HG02759 (cell line): ENCODE measurements around the gene SDHAF1.
"Not testable (repeated sequence)": the region's sequence is repeated elsewhere in the genome, so short reads cannot be mapped to it uniquely, and the experiment has no call there.

Experiments used
- ATAC-seq: cut with Tn5 transposase; IDR thresholded peaks from one replicate; pipeline ENCODE4 v1.9.1; 2021; ENCODE audit warnings: mild to moderate bottlenecking, moderate library complexity; ENCODE audit not compliant: unreplicated experiment

The SDHAF1 gene, protein sequence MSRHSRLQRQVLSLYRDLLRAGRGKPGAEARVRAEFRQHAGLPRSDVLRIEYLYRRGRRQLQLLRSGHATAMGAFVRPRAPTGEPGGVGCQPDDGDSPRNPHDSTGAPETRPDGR

DNA sequence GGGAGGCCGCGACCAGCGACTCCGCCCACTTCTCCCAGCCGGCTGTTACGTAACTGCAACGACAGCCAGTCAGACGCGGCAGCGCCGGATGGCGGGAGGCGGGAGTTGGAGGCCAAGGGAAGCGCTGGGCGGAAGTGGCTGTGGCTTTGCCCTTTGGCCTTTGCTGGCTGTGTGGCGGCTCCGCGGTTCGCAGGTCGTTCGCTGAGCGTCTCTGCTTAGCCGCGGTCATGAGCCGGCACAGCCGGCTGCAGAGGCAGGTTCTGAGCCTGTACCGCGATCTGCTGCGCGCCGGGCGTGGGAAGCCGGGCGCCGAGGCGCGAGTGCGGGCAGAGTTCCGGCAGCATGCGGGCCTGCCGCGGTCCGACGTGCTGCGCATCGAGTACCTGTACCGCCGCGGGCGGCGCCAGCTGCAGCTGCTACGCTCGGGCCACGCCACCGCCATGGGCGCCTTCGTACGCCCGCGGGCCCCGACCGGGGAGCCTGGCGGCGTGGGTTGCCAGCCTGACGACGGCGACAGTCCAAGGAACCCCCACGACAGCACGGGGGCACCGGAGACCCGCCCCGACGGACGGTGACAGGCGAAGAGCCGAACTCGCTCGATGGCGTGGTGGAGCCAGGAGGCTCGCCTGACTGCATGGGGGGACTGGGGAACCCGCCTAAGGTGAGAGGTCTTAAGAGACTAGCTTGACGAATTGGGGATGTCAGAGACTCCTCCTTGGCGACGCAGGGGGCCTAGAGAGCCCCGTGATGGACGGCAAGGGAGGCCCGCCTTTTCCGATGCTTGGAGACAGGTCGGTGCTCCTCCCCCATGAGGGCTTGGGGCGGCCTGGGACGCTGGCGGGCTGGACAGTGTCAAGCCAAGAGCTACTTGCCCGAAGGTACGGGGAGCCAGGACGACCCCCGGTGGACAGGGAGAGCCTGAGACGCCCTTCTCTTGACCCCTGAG lies at the start of gene SDHAF1:
TSS of gene SDHAF1 (plus strand) at position 141 of the 946 bp plus-strand sequence. CDS start at position 228, 87 bp downstream.
- peak; percentile 87 for ATAC-seq

DNA sequence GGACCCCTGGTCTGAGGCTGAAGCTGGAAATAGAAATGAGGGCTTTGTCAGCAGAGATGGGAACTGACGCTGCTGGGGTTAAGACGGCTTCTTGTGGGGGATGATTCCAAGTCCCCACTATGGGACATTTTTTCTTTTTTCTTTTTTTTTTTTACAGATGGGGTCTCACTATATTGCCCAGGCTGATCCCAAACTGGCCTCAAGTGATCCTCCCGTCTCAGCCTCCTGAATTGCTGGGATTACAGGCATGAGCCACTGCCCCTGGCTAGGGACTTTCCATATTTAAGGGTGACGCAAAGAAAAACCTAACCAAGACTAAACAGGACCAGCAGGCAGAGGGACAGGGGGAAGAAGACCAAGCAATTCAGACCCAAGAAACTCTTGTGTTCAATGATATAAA lies 48.8 kb upstream of the SDHAF1 start:
- no peak for ATAC-seq

DNA sequence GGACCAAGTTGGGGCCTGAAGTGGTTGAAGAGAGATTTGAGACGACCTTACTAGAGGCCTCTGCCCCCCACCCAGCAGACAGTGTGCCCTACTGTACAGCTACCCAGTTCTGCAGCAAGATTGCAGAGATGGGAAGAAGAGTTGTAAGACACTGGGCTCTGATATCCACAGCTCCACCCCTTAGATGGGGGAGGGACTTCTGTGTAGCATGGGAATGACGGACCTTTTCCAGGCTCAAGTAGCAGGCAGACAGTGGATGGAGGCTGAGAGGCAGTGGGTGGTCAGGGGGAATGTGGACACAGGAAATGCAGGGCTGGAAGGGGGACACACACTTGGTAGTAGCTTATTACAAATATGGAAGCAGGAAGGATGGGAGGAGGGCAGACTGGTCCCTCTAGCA lies 45.9 kb upstream of the SDHAF1 start:
- ATAC-seq, result no peak

GRCh38 chr19:35955881-35956634 lies 38.9 kb upstream of the SDHAF1 start:
- no peak for ATAC-seq

- not testable (repeated sequence) for ATAC-seq
Observed at GRCh38 chr19:35957411-35957810, 37.6 kb upstream of the SDHAF1 start.

GRCh38 chr19:35958660-35959039 lies 36.3 kb upstream of the SDHAF1 start:
- ATAC-seq, result no peak

DNA sequence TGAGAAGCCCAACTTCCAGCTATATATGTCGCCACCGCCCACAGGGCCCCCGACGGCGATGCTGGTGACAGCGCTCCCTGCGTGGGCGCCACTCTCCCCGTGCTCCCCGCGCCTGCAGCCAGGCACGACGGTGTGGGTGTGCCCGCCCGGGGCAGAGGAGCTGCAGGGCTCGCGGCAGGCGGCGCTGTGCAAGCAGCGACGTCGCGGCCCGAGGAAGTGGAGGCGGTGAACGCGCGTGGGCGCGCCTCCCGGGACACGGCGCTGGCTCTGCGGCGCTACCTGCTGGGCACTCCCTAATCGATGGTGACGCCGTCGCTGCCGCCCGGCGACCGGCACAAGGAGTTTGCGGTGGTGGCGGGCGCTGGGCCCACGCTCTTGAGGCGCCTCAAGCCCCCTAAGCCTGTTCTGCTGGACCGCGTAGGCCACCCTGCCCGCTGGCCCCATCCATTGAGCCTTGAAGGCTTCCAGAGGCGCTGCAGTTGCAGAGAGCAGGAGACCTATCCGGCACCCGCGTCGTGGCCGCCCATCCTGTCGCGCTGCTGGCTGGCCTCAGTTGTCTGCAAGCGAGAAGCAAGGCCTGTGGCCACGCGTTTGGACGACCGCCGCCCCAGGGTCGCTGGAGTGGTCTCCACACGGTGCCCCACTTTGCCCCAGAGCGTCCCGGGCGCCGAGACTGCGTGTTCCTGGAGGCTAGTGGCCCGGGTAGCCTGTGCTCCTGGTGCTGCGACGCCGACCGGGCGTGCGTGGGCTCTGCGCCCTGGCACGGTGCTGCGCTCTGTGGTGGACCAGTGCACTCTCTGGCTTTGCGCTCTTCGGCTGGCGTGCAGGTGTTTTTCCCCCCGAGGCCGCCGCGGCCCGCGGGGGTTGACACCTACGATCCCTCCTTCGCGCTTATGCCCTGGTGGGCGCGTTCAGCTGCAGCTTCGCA lies 35.7 kb upstream of the SDHAF1 start:
- no peak for ATAC-seq

GRCh38 chr19:35959968-35960320 lies 35.0 kb upstream of the SDHAF1 start:
- ATAC-seq, result no peak

DNA sequence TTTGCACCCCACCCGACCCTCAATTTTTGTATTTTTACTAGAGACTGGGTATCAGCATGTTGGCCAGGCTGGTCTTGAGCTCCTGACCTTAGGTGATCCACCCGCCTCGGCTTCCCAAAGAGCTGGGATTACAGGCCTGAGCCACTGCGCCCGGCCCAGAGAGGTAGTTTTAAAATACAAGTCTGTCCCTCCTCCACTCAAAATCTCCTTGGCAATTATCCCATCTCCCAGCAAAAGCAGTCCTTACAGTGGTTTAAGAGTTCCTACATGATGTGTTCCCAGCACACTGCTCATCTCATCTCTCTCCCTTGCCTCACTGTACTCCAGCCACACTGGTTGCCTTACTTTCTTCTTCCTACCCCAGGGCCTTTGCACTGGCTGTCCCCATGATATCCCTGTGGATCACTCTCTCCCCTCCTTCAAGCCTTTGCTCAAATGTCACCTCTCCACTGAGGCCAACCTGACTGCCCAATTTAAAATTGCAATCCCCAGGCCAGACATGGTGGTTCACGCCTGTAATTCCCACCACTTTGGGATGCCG lies 34.5 kb upstream of the SDHAF1 start:
- no peak for ATAC-seq

GRCh38 chr19:35963514-35963913 lies 31.5 kb upstream of the SDHAF1 start:
- ATAC-seq, result no peak

GRCh38 chr19:35966771-35967170 lies 28.2 kb upstream of the SDHAF1 start:
- no peak for ATAC-seq

DNA sequence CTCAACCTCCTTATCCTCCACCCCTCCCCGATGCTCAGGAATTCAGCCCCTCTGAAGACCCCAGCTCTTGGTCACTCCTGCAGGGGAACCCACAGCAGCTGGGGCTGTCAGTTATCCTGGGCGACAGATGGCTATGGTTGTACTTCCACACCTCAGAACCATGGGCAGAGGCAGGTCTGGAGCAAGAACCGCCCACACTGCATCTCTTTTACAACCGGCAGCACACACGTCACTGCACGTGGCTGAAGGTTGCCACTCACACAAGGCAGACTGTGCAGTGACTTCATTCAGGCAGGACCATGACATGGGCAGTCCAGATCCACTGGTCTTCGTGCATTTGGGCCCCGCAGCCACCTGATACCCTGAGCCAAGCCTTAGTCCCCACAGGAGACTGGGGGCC lies 21.5 kb upstream of the SDHAF1 start:
- ATAC-seq, result no peak

DNA sequence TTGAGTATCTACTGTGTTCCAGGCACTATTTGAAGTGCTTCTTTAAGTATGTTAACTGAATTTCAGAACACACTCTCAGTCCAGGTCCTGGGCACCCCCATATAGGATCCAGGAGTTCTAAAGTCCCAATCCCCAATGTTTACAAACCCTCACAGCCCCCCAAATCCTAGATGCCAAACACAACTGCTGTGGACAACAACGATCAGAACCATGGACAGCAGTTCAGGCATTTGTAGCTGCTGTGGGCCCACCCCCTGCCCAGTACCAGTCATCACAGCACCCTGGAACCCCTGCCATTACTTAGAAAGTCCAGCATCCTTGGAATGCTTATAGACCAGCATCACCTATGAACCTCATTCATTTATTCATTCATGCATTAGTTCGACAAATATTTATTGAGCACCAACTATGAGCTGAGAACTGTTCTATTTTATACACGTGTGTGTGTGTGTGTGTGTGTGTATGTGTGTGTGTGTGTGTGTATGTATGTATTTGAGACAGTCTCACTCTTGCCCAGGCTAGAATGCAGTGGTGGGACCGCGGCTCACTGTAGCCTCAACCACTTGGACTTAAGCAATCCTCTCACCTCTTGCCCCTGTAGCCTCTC lies 19.3 kb upstream of the SDHAF1 start:
- ATAC-seq, result no peak

DNA sequence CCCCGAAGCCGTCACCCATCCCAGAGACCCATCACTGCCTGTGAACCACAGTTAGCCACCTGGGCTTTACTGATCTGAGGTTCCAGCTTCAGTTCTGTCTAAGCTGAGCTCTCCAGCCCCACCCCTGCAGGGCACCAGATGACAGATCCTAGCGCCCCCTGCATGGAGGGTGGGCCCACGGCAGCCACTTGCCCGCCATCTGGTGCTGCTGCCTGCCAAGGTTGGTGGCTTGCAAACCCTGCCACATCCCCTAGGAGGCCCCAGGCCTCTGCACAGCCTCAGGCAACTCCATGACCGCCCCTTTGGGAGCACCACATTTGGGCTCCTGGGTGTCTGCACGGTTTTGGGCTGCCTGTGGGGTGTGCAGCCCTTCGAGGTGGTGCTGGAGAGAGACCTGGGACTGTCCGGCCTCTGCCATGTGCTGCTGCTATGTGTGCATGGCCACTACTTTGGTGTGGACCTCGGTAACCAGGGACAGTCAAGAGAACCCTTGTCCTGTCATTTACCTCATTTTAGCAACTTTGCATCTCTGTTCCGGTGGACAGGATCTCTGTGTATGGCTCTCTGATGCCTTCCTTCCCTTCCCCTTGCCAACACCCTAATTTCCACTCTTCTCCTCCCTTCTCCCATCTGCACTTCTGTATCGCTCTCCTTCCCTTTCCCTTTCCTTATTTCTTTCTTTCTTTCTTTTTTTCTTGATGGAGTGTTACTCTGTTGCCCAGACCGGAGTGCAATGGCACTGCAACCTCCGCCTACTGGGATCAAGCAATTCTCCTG lies 17.4 kb upstream of the SDHAF1 start:
- no peak for ATAC-seq

DNA sequence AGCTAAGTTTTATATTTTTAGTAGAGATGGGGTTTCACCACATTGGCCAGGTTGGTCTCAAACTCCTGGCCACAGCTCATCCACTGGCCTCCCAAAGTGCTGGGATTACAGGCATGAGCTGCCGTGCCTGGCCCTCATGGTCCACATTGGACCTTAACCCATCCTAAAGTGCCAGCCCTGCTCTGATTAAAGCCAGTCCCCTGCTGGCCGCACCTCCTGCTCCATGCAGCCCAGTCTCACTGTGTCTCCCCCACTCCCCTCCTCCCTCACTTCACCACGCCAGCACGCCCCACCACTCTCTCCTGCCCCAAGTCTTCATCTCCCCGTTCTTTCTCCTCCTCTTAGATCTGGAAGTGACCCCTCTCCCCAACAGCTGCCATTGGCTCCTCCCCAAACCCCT lies 16.7 kb upstream of the SDHAF1 start:
- no peak for ATAC-seq

- no peak for ATAC-seq
Observed at GRCh38 chr19:35978832-35979365, 16.1 kb upstream of the SDHAF1 start.

- ATAC-seq, result not testable (repeated sequence)
Observed at GRCh38 chr19:35980997-35981396, 14.0 kb upstream of the SDHAF1 start.

DNA sequence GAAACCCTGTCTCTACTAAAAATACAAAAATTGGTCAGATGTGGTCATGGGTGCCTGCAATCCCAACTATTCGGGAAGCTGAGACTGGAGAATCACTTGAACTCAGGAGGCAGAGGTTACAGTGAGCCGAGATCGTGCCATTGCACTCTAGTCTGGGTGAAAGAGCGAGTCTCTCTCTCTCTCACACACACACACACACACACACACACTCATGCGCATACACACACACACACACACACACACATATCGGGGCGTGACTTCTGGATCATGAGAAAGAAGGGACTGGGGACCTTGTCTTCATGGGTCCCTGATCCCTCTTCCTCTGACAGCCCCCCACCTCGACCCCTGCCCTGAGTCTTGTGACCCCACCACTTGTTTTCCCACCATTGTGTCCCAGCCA lies 11.8 kb upstream of the SDHAF1 start:
- no peak for ATAC-seq

DNA sequence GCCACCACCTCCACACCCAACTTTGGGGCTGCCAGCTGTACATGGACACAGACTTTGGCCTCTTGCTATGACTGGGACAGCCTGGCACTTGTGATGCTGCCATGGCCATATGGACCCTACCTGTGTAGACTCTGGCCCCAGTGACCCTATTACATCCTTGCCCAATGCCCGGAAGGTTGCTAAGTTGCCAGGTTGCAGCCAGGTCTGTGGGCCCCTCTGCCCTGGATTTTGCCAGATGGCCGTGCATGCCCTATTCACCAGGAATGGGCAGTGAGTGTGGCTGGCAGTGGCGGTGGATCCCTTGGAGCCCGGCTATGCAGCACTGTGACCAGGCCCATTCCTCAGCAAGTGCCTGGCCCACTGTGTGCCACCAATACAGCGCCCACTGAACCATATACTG lies 8.9 kb upstream of the SDHAF1 start:
- ATAC-seq, result no peak
